ENCODE measurements around the gene FMO3.

Gene FMO3

GRCh38 chr1:171090604-171091003 is at the start of gene FMO3:
FMO3 (plus strand) TSS chr1:171090905; CDS start chr1:171092659, 1,754 bp downstream.
- no peak for DNase-seq

- DNase-seq, result no peak
Observed at GRCh38 chr1:171048014-171048413, 42.7 kb upstream of the FMO3 start.

DNA sequence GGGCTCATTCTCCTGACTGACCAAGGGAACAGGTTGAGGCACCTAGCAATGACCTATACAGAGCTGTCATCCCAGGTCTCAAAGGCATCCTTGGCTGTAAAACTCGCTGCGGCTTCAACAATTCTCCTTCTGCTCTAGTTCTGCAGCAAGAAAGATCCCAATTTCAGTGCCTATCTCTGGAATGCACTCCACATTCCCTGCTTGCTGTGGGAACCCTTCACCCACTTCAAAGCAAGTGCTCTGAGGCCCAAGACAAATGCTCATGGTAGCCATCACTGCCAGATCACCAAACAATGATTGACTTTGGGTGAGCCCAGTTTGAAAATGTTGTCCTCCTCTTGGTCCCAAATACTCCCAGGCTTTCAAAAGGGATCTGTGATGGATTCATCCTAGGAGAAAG is 37.7 kb upstream of the FMO3 start:
- DNase-seq, result no peak

DNA sequence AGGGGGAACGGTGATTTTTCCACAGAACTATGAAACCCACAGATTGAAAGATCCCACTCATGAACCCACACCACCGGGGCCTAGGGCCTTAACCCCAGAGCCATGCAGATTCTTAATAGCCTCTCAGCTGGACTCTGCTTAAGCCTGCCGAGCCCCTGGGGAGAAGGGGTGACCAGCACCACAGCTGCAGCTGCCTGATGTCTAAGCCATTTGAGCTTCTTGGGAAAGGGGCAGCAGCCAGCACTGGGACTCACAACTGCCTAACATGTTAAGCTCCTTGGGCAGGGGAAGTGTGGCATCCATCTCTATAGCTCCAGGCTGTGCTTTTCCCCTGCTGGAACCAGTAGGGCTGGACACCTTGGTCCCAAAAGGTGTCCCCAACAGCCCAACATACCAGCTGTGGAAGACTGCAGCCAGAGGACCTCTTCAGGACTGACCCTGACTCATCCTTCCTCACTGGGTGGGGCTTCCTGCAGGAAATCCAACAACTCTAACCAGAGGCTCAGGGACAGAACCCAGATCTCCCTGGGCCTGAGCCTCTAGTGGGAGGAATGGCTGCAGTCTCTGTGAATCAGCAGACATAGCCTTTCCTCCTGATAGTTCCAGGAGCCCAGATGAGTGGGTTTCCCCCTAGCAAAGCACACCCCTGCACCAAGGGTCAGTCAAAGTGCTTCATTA is 34.6 kb upstream of the FMO3 start:
- DNase-seq, result no peak

DNA sequence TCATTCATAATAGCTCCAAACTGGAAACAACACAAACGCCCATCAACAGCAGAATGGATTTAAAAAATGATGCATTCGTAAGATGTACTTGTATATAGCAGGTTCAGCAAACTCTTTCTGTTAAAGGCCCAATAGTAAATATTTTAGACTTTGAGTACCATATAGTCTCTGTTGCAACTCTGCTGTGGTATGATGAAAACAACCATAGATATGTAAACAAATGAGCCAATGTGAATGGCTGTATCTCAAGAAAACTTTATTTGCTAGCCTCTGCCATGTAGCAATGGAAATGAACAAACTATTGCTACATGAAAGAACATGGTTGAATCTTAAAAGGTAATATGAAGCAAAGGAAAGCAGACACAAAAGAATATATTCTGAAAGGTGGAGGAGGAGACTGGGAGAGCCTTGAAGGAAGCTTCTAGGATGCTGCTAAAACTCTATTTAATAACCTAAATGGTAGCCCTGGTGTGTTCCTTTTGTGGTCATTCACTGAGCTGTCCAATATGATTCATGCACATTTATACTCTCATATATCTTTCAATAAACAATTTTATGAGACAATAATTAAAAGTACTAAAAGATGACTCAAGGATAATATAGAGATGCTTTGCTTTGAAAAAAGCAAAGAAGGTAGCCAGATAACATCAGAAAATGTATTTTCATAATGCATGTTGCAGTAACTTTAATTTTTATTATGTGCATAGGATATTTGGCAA is 29.1 kb upstream of the FMO3 start:
- DNase-seq, result no peak

DNA sequence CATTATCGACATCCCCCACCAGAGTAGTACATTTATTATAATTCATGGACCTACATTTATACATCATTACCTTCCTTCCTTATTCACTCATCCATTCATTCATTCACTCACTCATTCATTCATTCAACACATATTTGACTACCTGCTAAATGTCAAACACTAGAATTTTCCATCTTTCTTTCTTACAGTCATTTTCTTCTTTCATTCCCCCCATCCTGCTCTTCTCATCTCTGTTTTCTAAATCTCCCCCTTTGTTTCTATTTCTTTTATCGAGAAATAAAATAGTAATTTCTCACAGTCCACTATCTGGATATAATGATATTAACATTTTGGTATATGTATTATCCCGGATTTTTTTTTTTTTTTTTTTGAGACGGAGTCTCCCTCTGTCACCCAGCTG is 27.8 kb upstream of the FMO3 start:
- no peak for DNase-seq

- DNase-seq, result no peak
Observed at GRCh38 chr1:171075041-171075440, 15.7 kb upstream of the FMO3 start.

- DNase-seq, result no peak
Observed at GRCh38 chr1:171081314-171081753, 9.4 kb upstream of the FMO3 start.

GRCh38 chr1:171081763-171082201 is 8.9 kb upstream of the FMO3 start:
- DNase-seq, result no peak

DNA sequence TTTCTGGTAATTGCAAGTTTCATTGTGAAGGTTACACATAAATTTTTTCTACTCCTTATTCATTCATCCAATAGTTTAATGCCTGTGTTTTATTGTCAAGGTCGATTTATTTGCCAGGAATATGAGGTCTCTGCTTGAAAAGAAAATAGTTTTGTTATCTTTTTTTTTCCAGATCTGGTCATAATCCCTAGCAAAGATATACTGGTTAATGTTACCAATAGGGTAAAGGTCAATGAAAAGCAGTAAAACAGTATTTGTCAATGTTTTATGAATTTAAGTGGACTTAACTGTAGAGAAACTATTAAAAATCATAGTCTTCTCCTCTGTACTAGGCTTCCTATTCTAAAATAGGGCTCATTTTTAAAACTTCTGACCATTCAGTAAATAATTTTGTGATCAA is 8.1 kb upstream of the FMO3 start:
- DNase-seq, result no peak

- DNase-seq, result no peak
Observed at GRCh38 chr1:171083222-171083621, 7.5 kb upstream of the FMO3 start.

GRCh38 chr1:171084091-171084490 is 6.6 kb upstream of the FMO3 start:
- no peak for DNase-seq

DNA sequence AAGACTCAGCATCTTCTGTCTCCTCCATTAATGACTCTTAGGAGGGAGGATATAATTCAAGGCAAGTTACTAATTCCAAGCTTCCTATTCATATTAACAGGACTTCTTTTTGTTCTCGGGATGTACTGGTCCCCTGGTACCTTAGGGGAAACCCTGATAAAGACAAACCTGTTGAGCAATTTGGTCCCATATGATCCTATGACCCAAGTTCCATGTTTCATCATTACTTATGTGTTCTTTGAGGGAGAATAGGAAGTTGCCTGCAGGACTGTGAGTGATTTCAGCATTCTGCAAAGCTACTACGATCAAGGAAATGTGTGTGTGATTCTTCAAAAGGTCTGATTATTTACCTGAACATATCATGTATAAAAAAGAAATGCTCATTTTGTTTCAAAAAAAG is 5.8 kb upstream of the FMO3 start:
- DNase-seq, result no peak

- DNase-seq, result no peak
Observed at GRCh38 chr1:171087896-171088295, 2.8 kb upstream of the FMO3 start.

DNA sequence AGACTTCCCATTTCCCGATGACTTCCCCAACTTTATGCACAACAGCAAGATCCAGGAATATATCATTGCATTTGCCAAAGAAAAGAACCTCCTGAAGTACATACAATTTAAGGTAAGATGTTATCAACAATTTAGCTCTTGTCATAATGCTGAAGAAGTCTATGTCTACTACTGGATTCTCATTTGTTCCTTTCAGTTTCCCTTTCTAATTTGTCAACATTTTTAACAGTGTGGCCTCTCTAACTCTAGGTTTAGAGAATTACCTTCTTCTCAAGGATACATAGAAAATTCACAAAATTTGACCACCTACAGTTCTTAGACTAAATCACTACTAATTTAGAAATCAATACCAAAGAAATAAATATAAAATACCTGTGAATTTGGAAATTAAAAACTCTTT is 13.2 kb downstream of the FMO3 start:
- no peak for DNase-seq

DNA sequence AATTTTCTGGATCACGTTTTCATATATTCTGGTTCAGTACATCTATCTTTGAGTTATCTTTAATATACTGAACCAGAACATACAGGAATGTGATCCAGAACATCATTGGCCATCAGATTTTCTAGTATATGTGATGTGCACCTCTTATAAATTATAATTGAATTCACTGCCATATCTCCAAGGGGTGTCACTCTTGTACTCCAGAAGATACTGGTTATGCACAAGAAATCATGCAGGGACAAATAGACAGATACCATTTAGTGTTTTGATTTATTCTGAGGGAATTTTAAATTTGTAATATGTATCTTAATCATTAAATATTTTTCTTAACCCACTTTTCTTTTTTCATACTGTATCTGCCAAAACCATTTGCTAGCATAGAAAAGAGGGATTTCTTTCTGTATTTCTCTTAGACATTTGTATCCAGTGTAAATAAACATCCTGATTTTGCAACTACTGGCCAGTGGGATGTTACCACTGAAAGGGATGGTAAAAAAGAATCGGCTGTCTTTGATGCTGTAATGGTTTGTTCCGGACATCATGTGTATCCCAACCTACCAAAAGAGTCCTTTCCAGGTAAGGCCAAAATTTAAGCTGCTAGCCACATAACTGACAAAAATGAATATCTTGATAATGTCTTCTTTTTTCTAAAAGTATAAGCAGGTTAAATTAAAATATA is 16.7 kb downstream of the FMO3 start:
- DNase-seq, result no peak

DNA sequence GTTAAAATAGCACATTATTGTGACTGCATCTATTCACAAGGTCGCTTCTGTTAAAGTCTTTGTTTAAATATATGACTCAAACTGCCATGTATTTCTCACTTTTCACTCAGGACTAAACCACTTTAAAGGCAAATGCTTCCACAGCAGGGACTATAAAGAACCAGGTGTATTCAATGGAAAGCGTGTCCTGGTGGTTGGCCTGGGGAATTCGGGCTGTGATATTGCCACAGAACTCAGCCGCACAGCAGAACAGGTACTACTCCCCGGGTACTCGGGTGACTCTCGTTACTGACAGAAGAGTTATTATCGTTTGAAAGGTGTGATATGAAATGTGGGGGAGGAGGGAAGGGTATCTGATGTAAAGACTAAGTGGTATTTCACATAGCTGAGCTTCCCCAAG is 17.3 kb downstream of the FMO3 start:
- no peak for DNase-seq

DNA sequence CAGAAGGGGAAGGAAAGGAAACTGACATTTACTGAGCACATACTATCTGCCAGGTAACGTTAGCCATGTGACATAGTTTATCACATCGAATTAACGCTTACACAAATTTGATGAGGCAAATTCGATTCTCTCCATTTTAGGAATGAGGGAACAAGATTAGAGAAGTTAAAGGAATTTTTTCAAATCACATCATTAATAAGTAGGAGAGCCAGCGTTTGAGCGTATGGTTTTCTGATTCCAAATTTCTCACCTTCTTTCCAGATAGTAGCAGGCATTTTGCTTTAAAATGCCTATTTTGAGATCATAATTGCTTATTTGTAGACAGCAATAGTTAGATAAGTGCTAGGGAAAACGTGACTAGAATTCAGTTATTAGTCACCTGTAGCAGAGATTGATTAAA is 19.3 kb downstream of the FMO3 start:
- DNase-seq, result no peak

GRCh38 chr1:171110621-171111326 is 20.1 kb downstream of the FMO3 start:
- DNase-seq, result no peak

- DNase-seq, result no peak
Observed at GRCh38 chr1:171112119-171112518, 21.4 kb downstream of the FMO3 start.

GRCh38 chr1:171113382-171113781 is 22.7 kb downstream of the FMO3 start:
- DNase-seq, result no peak

DNA sequence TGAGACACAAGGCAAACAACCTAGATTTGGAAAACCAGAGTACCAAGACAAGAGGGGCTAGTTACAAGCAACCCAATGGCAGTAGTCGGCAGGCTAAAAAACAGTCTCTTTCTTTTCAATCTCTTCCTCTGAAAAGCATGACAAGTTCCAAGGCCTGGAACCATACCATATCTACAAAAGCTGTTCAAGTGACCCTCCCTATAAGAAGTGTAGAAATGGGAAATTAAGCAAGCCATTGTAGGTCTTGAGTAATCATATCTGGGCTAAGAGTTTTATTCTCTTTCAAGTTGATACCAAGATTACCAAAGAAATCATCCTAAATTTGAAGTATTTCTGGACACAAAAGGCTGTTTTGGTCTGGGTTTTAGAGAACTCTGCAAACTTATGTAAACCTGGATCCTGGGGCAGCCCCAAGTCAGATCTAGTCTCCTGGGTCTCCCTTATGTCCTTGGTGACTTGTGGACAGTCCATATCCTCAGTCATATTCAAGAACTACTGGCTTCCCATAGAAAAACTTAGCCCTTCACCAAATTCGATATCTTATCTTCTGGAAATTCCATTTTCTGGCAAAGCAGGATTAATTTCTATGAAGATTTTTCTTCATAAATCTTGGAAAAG is 24.7 kb downstream of the FMO3 start:
- DNase-seq, result no peak

GRCh38 chr1:171116676-171117075 is 26.0 kb downstream of the FMO3 start:
- DNase-seq, result no peak
